Lung microvascular endothelial cell (primary cell): ENCODE measurements around the gene PBX3. TPM values are rescaled to one million over a fixed set of nuclear protein-coding genes. Genes with fewer than 3 reads are reported as not detected.

Experiments
- DNase-seq, 2 donors: peaks; one replicate each; pipeline versions ENCODE4 v3.0.0 to v3.0.0-alpha.2; 2010; ENCODE audit warnings: low read depth in 2 of 2
- total RNA-seq: library from RNA; depleted of rRNA; stranded (reverse); fragments of >200 nt; gene quantifications from 2 replicates; pipeline ENCODE4 v1.2.1, GENCODE V29; 2014

The PBX3 gene
- total RNA-seq, 1 donor from 2014 or later = 4.0 TPM

DNA sequence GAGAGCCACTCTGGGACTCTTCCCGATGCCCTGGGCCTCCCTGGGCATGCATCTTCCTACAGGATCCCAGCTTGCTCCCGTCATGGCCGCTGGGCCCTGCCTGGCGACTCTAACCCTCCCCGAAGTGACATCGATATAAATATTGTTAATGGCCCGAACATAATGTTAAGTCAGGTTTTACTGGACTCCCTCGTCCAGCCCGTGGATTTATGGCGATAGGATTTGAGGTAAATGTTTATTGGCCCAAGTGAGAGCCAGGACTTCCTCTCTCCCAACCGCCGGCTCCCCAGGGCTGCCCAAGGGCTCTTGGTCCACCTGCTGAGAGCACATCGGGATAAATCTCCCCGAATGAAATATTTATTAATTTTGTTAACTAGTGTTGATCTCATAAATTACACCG lies 246.3 kb downstream of the PBX3 start:
- DNase-seq = no peak

DNA sequence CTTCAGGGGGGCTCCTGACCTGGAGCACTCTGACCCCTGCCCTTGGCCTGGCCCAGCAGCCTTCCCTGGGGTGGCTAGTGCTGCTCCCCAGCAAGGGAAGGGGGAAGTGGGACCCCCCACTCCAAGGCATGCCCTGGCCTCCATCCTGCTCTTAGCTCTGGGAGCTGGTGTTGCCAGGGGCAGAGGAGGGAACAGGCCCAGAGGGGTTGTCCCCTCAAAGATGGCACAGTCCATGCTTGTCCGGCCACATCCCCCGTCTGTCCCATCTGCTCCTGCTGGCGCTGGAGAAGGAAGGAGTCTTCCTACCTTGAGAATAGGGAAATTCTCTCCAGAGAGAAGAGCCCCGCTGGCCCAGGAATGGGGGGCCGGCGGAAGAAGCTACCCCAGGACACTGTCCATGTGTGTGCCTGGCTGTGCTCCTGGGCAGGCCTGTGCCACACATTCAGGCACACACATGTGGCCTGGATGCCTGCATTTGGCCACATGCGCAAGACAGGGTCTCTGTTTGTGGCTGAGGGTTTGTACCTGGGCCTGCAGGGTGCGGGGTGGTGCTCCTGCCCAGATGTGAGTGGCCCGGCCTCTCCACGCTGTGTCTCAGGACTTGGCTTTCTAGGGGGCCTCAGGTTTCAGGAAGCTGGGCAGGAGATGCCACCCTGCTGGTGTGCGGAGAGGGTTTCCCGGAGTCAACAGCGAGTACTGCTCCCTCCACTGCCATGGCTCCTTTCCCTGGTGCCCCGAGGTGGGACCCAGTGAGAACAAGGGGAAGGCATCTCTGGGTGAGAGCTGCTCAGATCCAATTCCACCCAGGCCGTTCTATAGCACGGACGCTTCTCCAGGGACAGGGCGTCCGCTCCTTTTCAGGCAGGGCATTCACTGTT lies 247.1 kb downstream of the PBX3 start:
- DNase-seq = no peak

DNA sequence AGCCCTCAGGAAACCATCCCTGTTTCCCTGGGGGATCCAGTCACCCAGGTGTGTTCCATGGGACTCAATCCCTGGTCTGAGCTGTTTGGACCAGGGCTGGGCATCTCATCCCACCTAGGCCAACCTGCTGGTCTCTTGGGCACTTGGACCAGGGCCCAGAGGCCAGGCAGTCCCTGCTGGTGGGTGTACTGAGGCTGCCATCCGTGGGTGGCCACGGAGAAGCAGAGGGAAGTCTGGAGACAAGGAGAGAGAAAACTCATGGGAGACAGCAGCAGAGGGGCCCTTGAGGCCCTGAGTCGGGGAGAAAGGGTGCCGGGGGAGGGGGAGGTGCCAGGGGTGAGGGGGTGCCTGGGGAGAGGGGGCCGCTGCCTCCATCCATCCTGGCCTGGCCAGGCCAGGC lies 247.8 kb downstream of the PBX3 start:
- no peak for DNase-seq

DNA sequence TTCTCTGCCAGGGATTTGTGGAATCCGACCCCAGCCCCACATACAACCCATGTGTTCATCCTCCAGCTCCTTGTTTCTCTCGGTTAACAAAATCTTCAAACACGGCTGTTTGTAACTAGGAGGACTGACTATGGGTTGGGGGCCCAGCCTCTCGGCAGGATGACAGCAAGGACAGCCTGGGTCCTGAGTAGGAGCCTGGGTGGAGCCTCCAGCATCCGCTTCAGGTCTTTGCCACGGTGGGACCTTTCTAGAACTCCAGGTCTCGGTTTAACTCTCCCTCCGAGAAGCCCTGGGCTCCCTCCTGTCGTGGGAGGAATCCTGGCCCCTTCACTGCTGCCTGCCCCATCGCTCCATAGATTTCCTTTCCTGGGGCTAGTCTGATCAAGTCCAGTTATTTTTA lies 248.5 kb downstream of the PBX3 start:
- DNase-seq = no peak

DNA sequence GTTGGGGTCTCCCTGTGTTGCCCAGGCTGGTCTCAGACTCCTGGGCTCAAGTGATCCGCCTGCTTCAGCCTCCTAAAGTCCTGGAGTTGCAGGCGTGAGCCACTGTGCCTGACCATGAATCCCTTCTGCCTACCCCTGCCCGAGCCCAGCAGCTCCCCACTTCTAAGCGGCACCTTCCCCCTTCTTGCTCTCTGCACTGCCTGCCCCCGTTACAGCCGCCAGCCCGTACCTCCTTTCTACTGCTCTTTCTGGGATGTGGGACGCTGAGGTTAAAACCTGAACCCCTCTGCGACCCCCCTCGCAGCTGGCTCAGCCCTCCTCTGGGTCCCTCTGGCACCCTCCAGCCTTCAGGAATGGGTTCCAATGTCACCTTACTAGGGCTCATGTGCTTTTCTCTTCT lies 249.6 kb downstream of the PBX3 start:
- no peak for DNase-seq

DNA sequence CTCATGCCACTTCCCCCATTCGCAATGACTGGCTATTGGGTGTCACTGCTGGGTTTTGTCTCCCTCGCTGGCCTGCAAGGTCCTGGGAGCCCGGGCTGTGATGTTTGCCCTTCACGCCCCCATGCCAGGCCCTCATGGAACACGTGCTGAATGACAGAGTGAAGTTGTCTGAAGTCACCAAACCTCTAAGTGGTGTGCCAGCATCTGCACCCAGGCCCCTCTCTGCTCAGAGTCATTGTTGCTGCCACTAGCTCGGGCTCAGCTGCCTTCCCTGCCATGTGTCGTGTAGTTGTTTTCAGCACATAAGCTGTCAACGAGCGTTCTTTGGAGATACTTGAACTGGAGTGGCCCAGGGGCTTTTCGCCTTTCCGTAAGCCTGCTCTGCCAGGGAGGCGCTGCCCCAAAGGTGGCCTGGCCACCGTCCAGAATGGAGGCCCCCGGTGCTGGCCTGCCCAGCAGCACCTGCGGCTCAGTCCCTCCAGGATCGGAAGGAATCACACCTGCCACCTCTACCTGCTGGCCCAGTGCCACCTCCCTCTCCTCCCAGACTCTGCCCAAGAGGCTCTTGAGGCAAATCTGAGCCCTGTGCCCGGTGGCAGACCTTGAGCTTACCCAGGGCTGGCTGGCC lies 250.1 kb downstream of the PBX3 start:
- DNase-seq = no peak

DNA sequence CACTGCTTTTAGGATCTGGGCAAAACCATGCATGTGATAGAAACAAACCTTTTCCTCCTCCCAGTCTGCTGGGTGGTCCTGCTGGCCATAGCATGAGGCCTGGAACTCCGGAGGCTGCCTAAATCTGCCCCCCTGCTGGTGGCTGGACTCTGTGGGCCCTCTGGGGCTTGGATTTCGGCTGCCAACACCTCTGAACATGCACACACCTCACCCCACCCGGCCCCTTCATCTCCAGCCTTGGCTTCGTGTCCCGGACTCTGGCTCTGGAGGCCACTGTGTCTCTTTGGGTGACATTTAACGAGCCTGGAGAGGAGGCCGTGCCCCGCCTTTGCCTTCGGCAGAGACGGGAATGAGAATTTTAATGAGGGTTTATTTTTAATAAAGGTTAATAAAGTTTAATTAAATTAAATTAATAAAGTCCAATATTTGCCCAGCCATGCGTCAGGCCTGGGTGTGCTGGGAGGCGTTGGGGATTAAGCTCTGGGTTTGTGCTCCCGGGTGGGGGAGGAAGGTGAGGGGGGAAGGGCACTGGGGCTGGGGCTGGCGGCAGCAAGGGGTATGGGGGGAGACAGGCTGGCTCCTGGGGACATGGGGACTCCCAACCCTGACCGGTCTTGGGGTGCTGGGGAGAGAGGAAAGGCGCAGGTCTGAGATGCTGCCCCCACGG lies 251.8 kb downstream of the PBX3 start:
- DNase-seq = no peak

DNA sequence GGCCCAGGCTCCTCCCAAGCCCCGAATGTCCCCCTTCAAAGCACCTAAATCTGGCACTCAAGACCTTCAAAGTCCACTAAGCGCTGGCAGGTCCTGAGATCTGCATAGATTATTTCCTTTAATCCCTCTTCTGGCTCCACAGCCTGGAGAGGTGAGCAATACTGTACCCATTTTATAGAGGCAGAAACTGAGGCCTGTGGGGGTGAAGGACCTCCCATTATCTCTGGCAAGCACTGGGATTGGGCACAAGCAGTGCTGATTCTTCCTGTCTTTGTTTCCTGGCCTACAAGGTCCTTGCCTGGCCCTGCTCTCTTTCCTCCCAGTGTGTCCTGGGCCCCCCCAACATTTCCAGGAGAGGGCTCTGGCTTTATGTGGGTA lies 252.3 kb downstream of the PBX3 start:
- no peak for DNase-seq

DNA sequence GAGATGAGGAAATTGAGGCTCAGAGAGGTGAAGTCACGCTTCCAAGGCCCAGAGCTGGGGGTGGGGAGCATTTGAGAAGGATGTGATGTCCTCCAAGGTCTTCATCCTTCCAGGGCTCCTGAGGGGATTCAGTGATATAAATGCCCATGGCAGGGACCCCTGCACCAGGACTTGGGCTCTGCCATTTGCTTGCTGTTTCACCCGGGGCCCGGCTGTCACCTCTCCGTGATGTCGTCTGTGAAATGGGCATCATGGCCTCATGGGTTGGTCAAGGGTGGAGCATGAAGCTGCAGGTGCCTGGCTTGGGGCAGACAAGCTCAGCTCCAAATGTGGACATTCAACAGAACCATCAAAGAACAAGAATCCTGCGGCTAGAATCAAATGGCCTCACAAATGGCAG lies 253.1 kb downstream of the PBX3 start:
- no peak for DNase-seq

DNA sequence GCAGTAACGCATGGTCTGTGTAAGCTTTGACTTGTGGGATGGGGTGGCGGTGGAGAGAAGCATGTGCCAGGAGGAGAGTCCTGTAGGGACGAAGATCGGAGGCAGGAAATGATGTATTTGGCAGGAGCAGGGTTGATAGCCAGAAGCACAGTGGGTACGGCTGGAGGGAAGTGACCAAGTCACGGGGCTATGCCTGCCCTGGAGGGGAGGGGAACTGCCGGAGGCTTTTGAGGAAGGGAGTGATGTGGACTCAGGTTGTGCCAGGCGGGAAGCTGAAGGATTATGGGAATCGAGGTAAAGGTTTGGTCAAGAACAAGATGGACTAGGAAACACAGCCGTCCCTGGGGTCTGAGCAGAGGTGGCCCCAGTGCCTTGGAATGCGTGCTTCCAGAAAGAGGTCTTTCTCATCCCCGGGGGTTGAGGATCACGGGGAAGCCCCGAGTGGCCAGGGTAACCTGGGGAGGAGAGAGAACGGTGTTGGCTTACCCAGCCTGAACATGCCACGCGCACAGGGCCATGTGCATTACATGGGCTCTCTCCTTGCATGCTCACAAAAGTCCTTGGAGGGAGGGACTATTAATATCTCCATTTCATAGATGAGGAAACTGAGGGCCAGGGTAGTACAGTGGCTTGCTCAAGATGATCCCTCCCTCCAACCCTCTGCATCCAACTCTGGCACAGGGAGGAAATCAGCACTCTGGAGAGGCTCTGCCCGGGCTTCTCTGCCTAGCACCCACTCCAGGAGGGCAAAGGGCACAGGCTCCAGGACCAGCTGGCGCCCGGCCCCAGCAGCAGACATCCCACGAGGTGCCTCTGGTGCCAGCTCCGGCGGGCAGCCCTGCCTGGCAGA lies 253.8 kb downstream of the PBX3 start:
- peak in 1 of 2 donors; percentile 9 for DNase-seq

DNA sequence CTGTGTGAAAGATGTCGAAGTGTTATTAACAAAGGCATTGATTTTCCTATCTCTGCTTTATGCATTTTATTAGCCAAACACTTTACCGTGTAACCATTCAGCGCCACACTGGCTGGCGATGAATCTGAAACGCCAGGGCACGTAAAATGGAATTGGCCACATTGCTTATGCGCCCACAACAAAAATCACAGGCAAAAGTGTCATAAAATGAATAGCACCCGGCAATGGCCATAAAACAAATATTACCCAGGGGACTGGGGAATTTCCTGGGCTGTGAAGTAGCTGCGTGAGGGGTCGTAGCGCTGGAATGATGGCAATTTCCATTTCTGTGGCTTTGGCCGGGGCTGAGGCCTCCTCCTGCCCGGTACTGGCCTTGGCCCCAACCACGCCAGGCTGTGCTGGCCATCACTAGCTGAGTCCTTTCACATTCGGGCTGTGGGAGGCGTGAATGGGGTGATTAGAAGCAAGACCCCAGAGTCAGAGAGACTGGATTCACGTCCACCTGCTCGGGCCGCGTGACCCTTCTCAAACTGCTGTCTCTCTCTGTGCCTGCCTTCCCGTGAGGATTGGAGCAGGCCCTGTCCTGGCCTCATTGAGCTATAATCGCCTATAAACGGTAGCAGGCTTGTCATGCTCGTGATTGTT lies 254.5 kb downstream of the PBX3 start:
- DNase-seq = no peak

DNA sequence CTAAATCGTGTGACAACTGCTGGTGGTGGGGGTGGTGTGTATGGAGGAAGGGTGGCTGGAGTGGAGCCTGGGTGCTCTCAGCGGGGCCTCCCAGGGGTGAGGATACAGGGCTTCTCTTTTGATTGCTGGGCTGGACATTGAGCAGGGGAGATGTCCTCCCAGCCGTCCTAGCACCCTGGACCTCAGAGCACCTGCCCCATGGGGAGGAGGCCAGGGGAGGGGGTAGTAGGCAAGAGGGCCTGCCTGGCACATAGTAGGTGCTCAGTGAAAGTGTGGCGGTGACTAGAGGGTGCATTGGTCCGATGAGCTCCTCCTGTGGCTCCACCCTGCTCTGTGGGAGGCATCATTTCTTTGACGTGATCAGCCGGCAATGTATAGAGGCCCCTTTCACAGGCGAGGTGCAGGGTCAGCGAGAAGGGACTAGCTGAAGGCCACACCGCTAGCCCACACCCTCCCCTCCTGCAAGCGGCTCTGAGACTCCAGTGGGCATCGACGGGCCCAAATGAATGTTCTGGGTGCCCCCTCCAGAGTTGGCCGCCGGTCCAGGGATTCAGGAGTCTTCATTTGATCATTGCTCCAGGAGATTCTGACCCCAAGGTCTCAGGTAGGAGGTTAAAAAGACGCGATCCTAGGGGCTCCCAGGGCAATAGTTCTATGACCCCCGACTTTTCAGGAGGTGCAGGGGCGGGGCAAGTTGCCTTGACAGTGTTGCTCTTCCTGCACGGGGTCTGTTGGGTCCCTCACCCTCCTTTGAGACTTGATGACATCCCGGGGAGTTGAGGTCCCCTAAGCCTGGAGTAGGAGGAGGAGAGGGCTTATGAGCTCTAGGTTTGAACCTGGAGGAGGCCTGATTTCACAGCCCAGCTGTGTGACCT lies 255.5 kb downstream of the PBX3 start:
- DNase-seq = no peak

DNA sequence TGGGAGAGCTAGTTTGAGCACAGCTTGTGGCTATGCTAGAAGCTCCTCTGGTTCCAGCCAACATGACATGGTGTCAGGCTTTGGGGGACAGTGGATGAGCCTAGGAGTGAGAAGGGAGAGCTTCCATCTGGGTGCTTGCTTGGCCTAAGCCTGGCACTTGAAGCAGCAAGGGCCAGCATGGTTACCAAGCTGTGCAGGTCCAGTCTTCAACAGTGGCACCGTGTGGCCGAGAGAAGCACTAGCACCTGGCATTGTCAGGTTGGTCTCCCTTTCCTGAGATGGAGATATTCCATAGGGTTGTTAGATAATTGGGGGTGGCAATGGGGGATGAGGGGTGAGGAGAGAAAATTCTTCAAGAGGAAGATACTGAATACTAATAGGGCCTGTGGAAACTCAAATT lies 261.9 kb downstream of the PBX3 start:
- DNase-seq = peak in 1 of 2 donors; percentile 16

DNA sequence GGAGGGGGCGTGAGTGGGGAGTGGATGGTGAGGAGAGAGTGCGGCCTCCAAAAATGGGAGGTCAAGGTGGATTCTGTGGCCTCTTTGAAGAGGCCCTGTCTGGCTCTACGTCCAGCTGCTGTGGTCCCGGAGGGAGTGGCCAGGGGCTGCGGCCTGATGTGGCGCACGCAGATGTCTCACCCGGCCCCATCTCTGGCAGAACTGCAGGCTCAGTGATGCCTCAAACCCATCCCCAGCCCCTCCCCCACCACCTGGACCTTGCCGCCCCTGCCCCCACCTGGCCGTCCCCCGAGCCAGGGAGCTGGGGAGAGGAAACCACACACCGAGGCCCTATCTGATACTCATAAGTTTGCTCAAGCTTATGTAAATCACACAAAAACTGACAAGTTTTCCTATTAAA lies 267.6 kb downstream of the PBX3 start:
- DNase-seq = no peak

DNA sequence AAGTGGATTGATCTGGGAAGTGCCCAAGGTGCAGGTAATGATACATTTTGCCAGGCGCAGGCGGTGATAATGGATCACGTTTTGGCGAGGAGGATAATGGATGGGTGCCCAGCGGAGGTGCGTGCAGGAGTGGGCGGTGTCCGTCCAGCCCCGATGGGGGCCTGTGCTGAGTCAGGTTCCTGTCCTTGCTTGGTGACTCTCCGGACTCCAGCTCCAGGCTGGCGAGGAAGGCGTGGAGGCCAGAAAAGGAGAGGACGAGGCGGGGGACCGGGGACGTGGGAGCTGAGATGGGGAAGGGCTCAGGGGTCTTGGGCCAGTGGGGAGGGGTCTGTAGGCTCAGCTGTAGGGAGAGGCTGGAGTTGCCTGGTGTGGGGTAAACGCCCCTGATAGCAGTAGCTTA lies 268.3 kb downstream of the PBX3 start:
- DNase-seq = no peak

DNA sequence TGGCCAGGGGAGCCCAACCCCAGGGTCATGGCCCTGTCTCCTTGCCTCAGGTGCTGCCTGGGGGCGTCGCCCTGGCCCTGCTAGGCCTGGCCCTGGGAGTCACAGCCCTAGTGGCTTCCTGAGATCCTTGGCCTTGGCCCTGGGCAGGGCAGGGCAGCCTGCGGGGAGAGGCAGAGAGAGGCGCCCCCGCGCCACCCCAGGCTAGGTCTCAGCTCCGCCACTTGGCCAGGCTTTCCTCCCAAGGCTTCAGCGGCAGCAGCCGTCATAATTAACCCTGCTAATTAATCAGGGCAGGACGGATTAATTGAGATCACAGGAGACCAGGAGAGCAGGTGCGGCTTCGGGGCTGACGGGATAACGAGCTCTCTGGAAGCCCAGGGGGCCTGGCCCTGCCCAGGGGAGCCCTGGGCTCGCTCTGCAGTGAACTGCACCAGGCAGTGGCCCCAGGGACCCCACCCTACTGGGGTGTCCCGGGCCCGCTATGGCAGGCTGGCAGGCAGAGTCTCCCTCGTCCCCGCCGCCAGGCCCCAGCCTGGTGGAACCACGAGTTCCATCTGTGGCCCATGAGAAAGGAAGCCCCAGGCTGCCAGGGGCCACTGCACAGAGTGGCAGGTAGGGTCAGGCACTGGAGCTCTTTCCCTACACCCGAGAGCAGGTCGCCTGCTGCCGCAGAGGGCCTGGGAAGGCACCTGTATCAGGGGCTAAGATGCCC lies 269.6 kb downstream of the PBX3 start:
- DNase-seq = no peak
